PC-3 (cell line): Measurements from ENCODE around the gene ROR1. TPM values are rescaled to one million over a fixed set of nuclear protein-coding genes. Genes with fewer than 3 reads are reported as not detected.
A peak's percentile ranks its signal among the peaks of the same experiment; 100 is the strongest.

Experiments used
- ATAC-seq: fragments of 200-7000 bp; cut with Tn5 transposase; 2 replicates; pipeline ENCODE4 v1.9.1; 2020; ENCODE audit warnings: mild to moderate bottlenecking, moderate library complexity
- BruUV-seq: library from RNA; stranded (reverse); fragments of 400-500 nt; replicated peaks from 2 replicates; lab custom pipeline; 2021; lab: Mats Ljungman, UMichigan
- CTCF ChIA-PET: fragments of 300-600 bp; sonication (Branson Sonifier 250); formaldehyde crosslinking; loops from one replicate; lab custom pipeline; 2022; ENCODE audit warnings: antibody characterized with exemption; lab: Charles Lee
- POLR2A ChIA-PET: fragments of 300-600 bp; sonication (Branson Sonifier 250); formaldehyde crosslinking; loops from one replicate; lab custom pipeline; 2022; ENCODE audit warnings: antibody characterized with exemption; ENCODE audit not compliant: unreplicated experiment; lab: Charles Lee
- DNase-seq: peaks from one replicate; pipeline ENCODE4 v3.0.0-alpha.2; 2015
- H2AFZ ChIP-seq: fragments of 300-600 bp; sonication (generic); 2 replicates; pipeline ENCODE4 v1.6.0; 2016; ENCODE audit warnings: antibody characterized with exemption, low read length
- H3F3A ChIP-seq: fragments of 300-600 bp; sonication (generic); one replicate; pipeline ENCODE4 v1.6.0; 2017; ENCODE audit warnings: antibody characterized with exemption, low read length, control low read depth, mild to moderate bottlenecking; ENCODE audit not compliant: unreplicated experiment
- H3K27ac ChIP-seq: fragments of 300-600 bp; sonication (generic); 2 replicates; pipeline ENCODE4 v1.5.1; 2016; ENCODE audit warnings: mild to moderate bottlenecking, low read length
- H3K27me3 ChIP-seq: fragments of 300-600 bp; sonication (generic); 2 replicates; pipeline ENCODE4 v1.6.1; 2016; ENCODE audit warnings: low read length, mixed read lengths
- H3K36me3 ChIP-seq: fragments of 300-600 bp; sonication (generic); 2 replicates; pipeline ENCODE4 v1.6.1; 2016; ENCODE audit warnings: low read depth, mixed run types, low read length, mixed read lengths
- H3K4me1 ChIP-seq: fragments of 300-600 bp; sonication (generic); 2 replicates; pipeline ENCODE4 v1.5.1; 2016; ENCODE audit warnings: low read length; ENCODE audit not compliant: insufficient read depth
- H3K4me2 ChIP-seq: fragments of 300-600 bp; sonication (generic); 2 replicates; pipeline ENCODE4 v1.6.0; 2016; ENCODE audit warnings: low read length
- H3K4me3 ChIP-seq: fragments of 300-600 bp; sonication (generic); 2 replicates; pipeline ENCODE4 v1.5.1; 2016; ENCODE audit warnings: mild to moderate bottlenecking, low read length, mixed read lengths
- H3K79me2 ChIP-seq: fragments of 300-600 bp; sonication (generic); 2 replicates; pipeline ENCODE4 v1.6.1; 2017; ENCODE audit warnings: low read length, mixed read lengths
- H3K9ac ChIP-seq: fragments of 300-600 bp; sonication (generic); 2 replicates; pipeline ENCODE4 v1.6.0; 2016; ENCODE audit warnings: mild to moderate bottlenecking, low read length
- H3K9me2 ChIP-seq: fragments of 300-600 bp; sonication (generic); replicated peaks from 2 replicates; pipeline ENCODE4 v1.6.1; 2016; ENCODE audit warnings: mixed run types, low read length, mixed read lengths
- H3K9me3 ChIP-seq: fragments of 300-600 bp; sonication (generic); 2 replicates; pipeline ENCODE4 v1.6.1; 2016; ENCODE audit warnings: low read length, mixed read lengths
- H4K20me1 ChIP-seq: fragments of 300-600 bp; sonication (generic); 2 replicates; pipeline ENCODE4 v1.6.1; 2016; ENCODE audit warnings: low read length, mixed read lengths
- EZH2 ChIP-seq: fragments of 300-600 bp; sonication (generic); IDR thresholded peaks from one replicate; pipeline ENCODE4 v1.6.1; 2017; ENCODE audit warnings: antibody characterized with exemption, mild to moderate bottlenecking, low read length; ENCODE audit not compliant: unreplicated experiment
- EZH2phosphoT487 ChIP-seq: fragments of 300-600 bp; sonication (generic); IDR thresholded peaks from 2 replicates; pipeline ENCODE4 v1.6.1; 2018; ENCODE audit warnings: mild to moderate bottlenecking, antibody characterized with exemption, low read length, borderline replicate concordance
- intact Hi-C: fragments of 100-400 bp; cut with micrococcal nuclease; formaldehyde crosslinking; loops from 2 replicates; pipeline ENCODE4 v1.9.0; 2023
- total RNA-seq: library from RNA; depleted of rRNA; stranded (reverse); fragments of >200 nt; gene quantifications from 2 replicates; pipeline ENCODE4 v1.2.3, GENCODE V29; 2014
- TF ChIP-seq, protein P1 (sequence below): fragments of 300-600 bp; sonication (generic); conservative IDR thresholded peaks from 2 replicates; pipeline ENCODE4 v1.5.1; 2017; ENCODE audit warnings: antibody characterized with exemption, low read depth, mild to moderate bottlenecking, low read length

The ROR1 gene
- total RNA-seq, 1 experiment from 2014 or later = 16.5 TPM

DNA sequence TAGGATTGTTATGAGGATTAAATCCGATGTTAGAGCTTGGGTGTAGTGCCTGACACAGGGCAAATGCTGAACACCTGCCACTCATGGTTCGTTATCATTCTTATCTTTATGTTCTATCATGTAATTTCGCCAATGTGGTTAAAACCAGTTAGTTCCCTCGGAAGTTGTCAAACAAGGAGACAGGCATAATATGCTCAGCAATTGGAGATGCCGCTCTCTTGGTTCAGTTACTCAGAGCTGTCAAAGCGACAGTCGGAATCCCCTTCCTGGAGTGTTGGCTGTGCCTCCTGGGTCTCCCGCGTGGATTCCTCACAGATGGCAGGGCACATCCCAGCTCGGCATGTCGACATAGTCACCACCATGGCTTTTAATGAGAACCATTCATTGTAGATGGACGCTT, 192.2 kb downstream of the ROR1 start:
- no peak for DNase-seq
- H3K79me2 ChIP-seq = no peaks in the 10 kb centered on the region
- H3K9me2 ChIP-seq = no peaks in the 10 kb centered on the region
- H3K4me1 ChIP-seq = peaks cover 21% of the 10 kb centered on the region
- CTCF ChIA-PET = no interaction called here
- intact Hi-C loops = no loop called here
- no peak for TF ChIP-seq EZH2
- TF ChIP-seq, protein P1, sequence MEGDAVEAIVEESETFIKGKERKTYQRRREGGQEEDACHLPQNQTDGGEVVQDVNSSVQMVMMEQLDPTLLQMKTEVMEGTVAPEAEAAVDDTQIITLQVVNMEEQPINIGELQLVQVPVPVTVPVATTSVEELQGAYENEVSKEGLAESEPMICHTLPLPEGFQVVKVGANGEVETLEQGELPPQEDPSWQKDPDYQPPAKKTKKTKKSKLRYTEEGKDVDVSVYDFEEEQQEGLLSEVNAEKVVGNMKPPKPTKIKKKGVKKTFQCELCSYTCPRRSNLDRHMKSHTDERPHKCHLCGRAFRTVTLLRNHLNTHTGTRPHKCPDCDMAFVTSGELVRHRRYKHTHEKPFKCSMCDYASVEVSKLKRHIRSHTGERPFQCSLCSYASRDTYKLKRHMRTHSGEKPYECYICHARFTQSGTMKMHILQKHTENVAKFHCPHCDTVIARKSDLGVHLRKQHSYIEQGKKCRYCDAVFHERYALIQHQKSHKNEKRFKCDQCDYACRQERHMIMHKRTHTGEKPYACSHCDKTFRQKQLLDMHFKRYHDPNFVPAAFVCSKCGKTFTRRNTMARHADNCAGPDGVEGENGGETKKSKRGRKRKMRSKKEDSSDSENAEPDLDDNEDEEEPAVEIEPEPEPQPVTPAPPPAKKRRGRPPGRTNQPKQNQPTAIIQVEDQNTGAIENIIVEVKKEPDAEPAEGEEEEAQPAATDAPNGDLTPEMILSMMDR = no peak
- TF ChIP-seq EZH2phosphoT487 = no peak
- no peak overlapping the region for H3K27ac ChIP-seq
- no peaks in the 10 kb centered on the region for H3K36me3 ChIP-seq
- H3K4me2 ChIP-seq = no peak overlapping the region
- H3K27me3 ChIP-seq = no peaks in the 10 kb centered on the region
- ATAC-seq = no peak
- H4K20me1 ChIP-seq = 0 out of 2 replicates have a peak, but pooled peaks cover 3% of the 10 kb centered on the region
- H3K9ac ChIP-seq = no peak overlapping the region
- no peak overlapping the region for H2AFZ ChIP-seq
- H3K4me3 ChIP-seq = no peak overlapping the region
- BruUV-seq = no TSS peak
- POLR2A ChIA-PET = no interaction called here
- no peaks in the 10 kb centered on the region for H3K9me3 ChIP-seq
- H3F3A ChIP-seq = no peaks in the 10 kb centered on the region

DNA sequence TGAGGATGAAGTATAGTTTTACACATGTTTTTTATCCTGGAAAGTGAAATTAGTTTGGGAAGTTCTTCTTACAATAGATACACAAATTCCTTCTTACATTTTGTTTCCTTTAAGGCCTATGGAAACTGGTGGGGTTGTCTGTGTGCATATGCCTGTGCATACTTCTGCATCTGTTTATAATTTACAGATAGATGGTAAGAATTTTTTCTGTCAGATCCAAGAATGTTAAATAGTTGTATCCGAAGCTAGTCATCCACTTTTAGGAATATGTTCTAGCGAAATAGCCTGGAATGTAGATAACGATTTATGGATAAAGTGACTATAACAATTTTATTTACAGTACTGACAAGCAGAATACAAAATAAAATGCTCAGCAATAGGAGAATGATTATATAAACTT, 194.1 kb downstream of the ROR1 start:
- DNase-seq (no peak), ATAC-seq (no peak)
- Histone ChIP-seq H3K4me3 (no peak overlapping the region), H3K9me2 (no peaks in the 10 kb centered on the region), H3K4me2 (no peak overlapping the region), H3K36me3 (no peaks in the 10 kb centered on the region), H3K27ac (no peak overlapping the region), H3K9ac (no peak overlapping the region), H3K27me3 (no peaks in the 10 kb centered on the region), H4K20me1 (0 out of 2 replicates have a peak, but pooled peaks cover 3% of the 10 kb centered on the region), H3K4me1 (peaks cover 21% of the 10 kb centered on the region), H2AFZ (no peak overlapping the region), H3K79me2 (no peaks in the 10 kb centered on the region), H3F3A (no peaks in the 10 kb centered on the region), H3K9me3 (no peaks in the 10 kb centered on the region)
- TF ChIP-seq EZH2 (no peak), EZH2phosphoT487 (no peak)
- TF ChIP-seq, protein P1 = no peak
- intact Hi-C loops = no loop called here
- no TSS peak for BruUV-seq
- ChIA-PET POLR2A (no interaction called here), CTCF (no interaction called here)

DNA sequence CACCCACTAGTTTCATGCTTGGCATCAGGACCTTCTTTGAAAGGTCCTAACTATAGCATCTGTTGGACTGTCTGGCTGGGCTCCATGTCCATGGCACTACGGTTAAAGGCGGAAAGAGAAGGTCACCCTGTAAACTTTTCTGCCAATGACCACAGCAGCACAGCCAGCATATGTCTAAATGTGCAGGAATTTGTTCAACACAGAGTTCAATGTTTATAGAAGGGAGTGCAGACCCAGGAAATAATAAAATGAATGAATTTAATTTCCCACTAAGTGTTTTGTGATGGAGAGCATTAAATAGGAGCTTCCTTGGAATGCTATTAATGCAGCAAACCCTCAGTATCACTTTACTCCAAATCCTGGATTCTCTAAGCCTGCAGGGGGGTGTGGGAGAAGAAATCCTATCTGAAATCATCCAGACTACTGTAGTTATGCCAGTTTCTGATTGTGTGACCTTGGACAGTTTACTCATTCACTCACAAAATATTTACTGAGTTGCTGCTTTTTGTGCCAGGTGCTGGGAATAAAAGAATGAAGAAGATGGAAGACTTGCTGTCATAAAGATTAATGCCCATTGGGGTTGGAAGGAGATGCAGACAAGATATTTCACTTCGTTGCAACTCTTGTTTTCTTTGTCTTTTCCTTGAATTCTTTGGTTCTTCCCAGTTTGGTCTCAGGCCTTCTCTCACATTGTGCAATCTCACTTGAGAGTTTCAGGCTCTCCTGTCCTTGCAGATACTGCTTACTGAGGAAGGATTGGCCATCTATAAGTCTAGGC, 195.0 kb downstream of the ROR1 start:
- DNase-seq (peak; percentile 53), ATAC-seq (peak; percentile 71)
- TF ChIP-seq EZH2phosphoT487 (no peak), EZH2 (no peak)
- TF ChIP-seq, protein P1 = no peak
- Histone ChIP-seq H3K9ac (no peak overlapping the region), H3K27ac (peak overlapping the region; percentile 64), H3K79me2 (no peaks in the 10 kb centered on the region), H3K27me3 (no peaks in the 10 kb centered on the region), H3K36me3 (no peaks in the 10 kb centered on the region), H3K4me1 (peaks cover 21% of the 10 kb centered on the region), H3K9me2 (no peaks in the 10 kb centered on the region), H3K4me3 (no peak overlapping the region), H3F3A (no peaks in the 10 kb centered on the region), H3K9me3 (no peaks in the 10 kb centered on the region), H2AFZ (no peak overlapping the region), H4K20me1 (0 out of 2 replicates have a peak, but pooled peaks cover 3% of the 10 kb centered on the region), H3K4me2 (peak overlapping the region; percentile 50)
- POLR2A ChIA-PET = no interaction called here
- no TSS peak for BruUV-seq
- CTCF ChIA-PET = no interaction called here
- intact Hi-C loops = no loop called here
